Ramos (cell line): ENCODE results near the gene APOD.
"Not testable (repeated sequence)": the region's sequence is repeated elsewhere in the genome, so short reads cannot be mapped to it uniquely, and the experiment has no call there.

ENCODE experiments used
- in situ Hi-C: fragments of 300-500 bp; cut with MboI; formaldehyde crosslinking; loops from one replicate; pipeline ENCODE4 v1.14.3; 2022; ENCODE audit warnings: low sequenced_read_pairs; ENCODE audit not compliant: unreplicated experiment

APOD gene

GRCh38 chr3:195590381-195590780, 6.6 kb upstream of the APOD start:
- in situ Hi-C loops, result not testable (repeated sequence)

DNA sequence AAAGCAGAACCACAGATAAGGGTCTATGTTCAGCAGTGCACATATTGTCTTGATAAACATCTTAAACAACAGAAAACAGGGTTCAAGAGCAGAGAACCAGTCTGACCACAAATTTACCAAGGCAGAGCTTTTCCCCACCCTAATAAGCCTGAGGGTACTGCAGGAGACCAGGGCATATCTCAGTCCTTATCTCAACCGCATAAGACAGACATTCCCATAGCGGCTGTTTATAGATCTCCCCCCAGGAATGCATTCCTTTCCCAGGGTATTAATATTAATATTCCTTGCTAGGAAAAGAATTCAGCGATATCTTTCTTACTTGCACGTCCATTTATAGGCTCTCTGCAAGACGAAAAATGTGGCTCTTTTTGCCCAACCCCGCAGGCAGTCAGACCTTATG, 6.1 kb upstream of the APOD start:
- in situ Hi-C loops, result not testable (repeated sequence)

DNA sequence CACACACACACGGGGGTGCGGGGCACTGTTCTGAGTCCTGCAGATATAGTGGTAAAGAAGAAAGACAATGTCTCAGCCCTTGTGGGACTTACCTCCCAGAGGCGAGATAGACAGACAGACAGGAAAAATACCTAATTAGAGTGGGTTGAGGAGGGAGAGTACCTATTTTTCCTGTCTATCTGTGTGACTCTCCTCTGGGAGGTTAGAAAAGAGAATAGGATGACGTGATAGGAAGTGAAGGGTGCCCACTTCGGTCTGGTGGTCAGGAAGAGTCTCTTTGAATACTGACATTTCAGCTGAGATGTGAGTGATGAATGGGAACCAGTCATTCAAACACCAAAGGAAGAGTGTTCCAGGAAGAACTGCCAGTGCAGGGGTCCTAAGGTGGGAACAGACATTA, 4.1 kb upstream of the APOD start:
- in situ Hi-C loops, result no loop called here

DNA sequence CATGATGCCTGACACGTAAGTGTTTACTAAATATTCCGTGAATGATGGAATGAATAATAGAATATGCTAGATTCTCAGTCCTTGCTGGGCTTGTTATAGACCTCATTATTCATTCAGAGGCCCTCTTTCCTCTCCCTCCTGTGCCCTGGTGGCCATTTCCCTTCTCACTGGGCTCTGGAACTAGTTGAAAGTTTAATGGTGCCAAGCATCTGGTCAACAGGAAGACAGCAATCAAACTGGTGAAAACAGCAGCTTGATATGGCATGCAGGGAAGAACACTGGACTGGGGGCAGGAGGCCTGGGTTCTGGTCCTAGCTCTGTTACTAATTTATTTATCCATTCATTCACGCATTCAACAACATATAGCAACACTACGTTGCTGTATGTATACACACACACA, 3.7 kb upstream of the APOD start:
- in situ Hi-C loops, result no loop called here

- in situ Hi-C loops, result no loop called here
Measured at GRCh38 chr3:195584543-195584870, 767 bp upstream of the APOD start.

GRCh38 chr3:195582947-195583346, 793 bp downstream of the APOD start:
- in situ Hi-C loops, result no loop called here

GRCh38 chr3:195580744-195581443, 2.8 kb downstream of the APOD start:
- in situ Hi-C loops, result no loop called here

DNA sequence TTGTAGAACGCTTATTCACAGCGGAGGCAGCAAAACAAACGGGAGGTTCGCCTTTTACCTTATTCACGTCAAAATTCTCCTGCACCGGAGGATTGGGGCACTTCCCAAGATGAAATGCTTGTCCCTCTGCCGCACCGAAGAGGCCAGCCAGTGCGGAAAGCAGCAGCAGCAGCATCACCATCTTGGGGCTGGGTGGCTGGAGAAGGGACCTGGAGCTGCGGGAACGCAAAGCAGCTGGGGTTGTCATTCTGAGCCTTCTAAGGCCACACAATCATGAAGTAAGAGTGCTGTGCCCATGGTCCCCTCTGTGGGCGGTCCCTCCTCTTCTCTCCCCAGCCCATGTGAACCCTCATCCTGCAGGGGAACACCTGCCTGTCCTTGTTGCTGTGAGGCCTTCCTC, 4.5 kb downstream of the APOD start:
- in situ Hi-C loops, result no loop called here

DNA sequence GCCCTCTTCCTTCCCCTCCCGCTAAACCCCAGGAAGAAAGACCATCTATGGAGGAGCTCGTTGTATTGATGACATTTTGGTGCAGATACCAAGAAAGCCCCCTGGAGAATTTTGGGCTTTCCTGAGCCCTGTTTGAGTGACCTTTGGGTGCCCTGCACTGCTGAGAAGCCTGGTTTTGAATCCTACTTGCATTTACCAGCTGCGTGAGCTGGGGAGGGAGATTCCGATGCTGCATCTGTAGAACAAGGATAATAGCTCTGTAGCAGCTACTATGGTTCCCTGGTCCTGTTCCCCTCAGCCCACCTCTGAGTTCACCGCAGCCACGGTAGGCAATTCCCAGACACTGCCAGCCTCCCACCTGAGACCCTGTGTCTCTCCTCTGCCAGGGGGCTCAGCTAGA, 5.2 kb downstream of the APOD start:
- in situ Hi-C loops, result no loop called here

DNA sequence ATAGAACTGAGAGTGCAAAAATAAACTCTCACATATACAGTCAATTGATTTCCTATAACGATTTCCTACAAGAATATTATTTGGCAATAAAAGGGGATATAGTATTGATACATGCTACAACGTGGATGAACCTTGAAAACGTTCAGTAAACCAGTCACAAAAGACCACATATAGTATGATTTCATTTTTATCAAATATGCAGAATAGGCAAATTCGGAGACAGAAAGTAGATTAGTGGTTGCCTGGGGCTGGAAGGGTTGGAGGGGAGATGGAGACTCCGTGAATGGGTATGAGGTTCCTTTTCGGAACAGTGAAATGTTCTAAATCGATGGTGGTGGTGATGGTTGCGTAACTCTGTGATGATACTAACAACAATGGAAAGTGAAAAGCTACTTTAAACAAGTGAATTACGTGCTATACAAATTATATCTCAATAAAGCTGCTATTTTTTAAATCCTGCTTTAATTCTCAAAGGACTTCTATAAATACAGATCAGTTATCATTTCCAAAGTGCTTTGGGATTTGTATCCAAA, 6.0 kb downstream of the APOD start:
- in situ Hi-C loops, result no loop called here

GRCh38 chr3:195574497-195575304, 9.0 kb downstream of the APOD start:
- in situ Hi-C loops, result no loop called here

GRCh38 chr3:195573611-195574496, 9.9 kb downstream of the APOD start:
- in situ Hi-C loops, result no loop called here

DNA sequence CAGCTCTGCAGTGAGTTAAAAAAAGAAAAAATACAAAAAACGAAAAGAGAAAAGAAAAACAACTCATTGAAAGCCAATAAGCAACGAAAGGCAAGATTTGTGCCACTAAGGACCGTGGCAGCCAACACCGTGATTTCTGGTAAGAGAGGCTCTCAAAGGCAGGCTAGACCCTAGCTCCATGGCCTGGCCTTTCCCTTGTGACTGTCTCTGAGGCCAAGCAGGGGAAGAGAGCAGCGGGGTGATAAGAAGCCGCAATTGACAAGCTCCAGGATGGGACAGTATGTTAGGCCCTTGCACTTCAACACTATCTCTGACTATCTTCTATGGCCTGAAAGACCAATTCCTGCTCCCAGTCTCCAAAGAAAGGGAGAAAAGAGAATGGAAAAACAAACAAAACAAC, 12.4 kb downstream of the APOD start:
- in situ Hi-C loops, result no loop called here

DNA sequence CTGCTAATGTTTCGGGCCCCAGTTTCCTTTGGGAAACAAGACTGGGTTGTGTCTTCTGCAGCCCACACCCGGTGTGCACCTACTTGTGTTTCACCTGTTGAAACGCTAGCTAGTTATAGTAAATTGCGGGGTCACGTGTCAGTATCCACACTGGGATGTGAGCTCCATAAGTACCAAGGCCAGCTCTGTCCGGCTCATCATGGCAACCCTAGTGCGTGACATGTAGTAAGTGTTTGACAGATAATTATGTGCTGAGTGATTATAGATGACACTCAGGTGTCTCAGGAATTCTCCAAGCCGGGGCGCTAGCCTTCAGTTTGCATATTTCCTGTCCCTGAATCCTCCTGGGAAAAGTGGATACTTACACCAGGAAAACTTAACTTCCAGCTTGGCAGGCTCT, 12.8 kb downstream of the APOD start:
- in situ Hi-C loops, result no loop called here

DNA sequence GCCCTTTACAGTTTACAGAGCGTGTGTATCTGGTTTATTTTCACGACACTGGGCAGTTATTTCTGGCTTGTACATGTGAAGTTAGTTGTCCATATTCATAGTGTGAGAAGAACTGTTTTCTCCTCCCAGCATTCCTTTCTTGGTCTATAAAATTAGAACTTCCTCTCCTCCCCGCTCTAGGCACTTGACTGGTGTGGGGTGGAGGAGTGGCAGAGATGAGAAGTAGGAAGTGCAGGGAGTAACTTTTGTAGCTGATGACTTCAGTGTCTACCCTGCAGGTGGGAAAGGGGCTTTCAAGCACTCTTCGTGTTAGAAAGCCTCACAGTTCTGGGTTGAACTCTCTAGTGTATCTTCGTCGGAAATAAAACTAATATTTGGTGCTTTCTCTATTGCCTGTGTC, 13.4 kb downstream of the APOD start:
- in situ Hi-C loops, result no loop called here

GRCh38 chr3:195568630-195569029, 15.1 kb downstream of the APOD start:
- in situ Hi-C loops, result no loop called here

DNA sequence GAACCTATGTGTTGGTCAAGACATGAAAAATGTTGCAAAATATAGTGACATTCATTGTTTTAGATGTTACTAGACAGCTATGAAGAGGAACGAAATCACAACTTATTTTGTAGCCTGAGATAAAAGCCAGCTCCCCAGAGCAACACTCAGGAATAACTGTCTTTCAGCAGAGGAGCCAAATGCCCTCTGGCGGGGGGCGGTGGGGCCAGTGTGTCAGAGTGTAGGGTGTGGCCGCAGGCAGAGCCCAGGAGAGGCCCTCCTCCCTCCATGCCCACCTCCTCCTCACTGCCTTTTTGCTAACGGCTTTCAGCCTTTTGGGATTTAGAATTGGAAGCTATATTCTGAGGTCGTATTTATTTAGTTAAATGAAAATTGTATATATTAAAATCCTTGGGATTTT, 16.9 kb downstream of the APOD start:
- in situ Hi-C loops, result no loop called here

DNA sequence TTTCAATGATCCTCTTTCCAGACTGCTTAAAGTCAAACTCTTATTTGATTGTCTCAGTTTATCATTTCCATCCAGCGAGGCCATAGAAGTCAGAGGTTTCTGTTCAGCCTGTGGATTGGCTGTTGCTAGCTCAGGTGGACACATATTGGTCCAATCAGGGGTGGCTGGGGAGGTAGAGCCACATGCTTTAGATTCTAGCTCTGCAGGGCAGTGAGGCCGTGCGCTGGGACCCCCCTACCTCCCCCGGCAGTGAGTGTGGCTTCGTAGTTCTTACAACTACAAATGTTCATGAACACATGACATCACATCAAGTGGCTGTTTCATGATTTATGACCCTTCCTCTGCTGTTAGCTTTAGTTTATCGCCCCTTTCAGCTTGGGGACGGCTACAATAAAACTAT, 18.0 kb downstream of the APOD start:
- in situ Hi-C loops, result no loop called here

DNA sequence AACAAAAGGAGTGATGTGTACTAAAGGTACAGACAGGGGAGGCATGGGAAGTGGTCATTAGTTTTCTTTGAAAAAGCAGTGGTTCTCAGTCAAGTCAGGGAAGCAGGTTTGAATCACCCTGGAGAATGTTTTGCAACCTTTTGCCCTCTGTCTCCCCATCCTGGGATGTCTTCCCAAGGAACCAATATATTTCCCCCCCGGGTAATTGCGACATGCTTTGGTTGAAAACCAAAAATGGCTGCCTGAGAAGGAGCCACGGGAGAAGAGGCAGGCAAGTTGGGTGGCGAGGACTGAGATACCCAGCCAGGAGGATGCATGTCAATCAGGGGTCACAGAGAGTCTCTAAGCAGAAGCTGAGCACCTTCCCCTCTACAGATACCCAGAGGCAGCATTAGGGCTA, 20.4 kb downstream of the APOD start:
- in situ Hi-C loops, result no loop called here

DNA sequence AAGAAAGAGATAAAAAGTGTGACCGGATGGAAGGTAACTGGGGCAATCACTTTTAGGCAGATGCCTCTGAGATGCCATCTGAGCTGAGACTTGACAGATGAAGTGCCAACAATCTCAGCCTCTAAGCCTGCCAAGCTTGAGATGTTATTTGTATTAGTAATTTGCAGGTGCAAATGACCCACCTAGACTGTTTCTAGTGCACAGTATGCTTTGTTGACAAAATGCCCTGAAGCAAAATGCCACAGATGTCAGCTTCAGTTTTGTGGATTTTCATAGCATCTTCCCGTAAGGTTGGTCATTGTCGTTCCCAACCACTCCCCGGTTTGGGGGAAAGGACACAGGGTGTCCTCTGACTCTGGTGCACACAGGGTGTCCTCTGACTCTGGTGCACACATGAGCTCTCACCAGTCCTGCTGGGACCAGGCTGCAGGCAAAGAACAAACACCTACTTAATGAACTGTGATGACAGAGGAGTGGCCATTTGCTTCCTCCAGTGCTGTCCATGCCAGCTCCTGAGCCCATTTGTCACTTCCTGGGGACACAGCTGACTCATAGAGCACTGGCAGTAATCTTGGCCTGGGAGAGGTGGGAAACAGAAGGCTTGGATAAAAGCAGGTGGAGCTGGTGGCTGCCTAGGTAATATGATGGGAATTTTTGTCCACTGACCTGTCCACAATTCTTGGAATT, 23.9 kb downstream of the APOD start:
- in situ Hi-C loops, result no loop called here
